GM18507 (cell line): ENCODE results near the gene NEAT1.

Source experiments
- DNase-seq: peaks from one replicate; pipeline ENCODE4 v3.0.0; 2011; ENCODE audit warnings: low read depth; ENCODE audit not compliant: insufficient read length; ENCODE audit errors: extremely low spot score
- FAIRE-seq: peaks from 2 replicates; lab custom pipeline; 2011; peaks lifted over from hg19 to GRCh38; lab: Jason Lieb, UNC

NEAT1 gene

DNA sequence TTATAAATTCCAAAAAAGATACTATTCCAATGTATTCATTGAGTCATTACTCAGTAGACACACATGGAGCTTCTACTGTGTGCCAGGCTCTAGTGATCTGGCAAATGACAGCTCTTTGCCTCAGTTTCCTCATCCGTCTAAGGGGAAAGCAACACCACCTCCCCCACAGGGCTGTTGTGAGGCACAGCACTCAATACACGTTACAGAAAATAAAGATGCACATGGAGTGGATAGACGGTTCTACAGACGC, 69.7 kb downstream of the NEAT1 start:
- DNase-seq (no peak), FAIRE-seq (no peak)

DNA sequence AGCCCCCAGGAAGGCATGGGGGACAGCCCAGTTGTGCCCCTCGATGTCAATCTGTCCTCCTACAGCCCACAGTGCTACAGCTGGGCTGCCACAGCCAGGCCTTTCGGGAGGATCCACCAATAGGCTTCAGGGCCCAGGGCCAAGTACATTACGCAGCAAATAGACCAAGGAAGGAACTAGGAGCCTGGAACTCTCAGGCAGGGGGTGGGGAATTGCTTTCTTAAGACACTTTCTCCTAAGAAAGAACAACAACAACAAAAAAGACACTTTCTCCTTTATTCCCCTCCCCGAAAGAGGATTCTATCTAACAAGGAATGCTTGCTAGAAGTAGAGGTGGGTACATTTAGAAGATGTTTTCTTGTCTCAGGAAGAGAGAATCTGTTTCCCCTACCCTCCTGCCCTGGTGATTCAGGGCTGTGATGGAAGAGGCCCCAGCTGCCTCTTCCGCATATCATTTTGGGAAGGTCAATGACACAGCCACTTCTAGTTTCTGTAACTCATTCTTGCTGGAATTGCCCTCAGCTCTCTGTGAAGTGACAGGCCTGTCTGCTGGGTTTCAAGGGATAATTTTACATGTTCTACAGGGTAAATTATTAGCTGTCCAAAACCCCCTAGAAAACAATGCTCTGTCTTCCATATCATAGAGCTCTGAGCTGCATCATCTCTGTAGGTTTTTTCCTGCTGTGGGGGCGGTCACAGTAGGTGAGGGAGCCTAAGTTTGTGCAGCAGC, 70.2 kb downstream of the NEAT1 start:
- no peak for DNase-seq
- FAIRE-seq, result peak; percentile 63

DNA sequence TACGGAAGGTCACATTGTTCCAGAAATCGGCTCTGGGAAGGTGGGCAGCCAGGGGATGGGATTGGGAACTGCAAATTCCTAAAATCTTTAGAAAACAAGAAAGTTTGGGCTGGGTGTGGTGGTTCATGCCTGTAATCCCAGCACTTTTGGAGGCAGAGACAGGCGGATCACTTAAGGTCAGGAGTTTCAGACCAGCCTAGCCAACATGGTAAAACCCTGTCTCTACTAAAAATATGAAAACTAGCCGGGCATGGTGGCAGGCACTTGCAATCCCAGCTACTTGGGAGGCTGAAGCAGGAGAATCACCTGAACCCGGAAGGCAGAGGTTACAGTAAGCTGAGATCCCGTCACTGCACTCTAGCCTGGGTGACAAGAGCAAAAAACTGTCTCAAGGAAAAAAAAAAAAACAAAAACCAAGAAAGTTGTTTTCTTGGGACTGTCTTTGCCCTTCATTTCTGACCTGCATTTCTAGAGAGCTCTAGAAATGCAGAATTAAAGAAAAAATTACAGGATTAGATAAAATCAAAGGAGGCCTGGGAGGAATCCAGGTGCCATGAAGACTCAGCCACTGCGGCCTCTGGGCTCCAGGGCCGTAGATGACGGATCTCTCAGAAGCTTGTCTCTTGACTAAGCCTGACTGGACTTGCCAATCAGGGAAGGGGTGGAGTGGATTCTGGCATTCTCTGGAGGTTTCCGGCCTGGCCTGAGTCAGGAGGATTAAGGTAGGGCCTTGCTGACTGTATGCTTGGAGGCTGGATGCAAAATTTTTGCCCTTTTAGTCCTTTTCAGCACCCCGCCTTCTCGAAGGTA, 71.0 kb downstream of the NEAT1 start:
- no peak for DNase-seq
- FAIRE-seq, result no peak
